Ishikawa (cell line): Measurements from ENCODE around the gene BDNF.

Experiments used
- CEBPB ChIP-seq: IDR thresholded peaks from 2 replicates; pipeline ENCODE4 v1.6.1; 2012
- CREB1 ChIP-seq: IDR thresholded peaks from 2 replicates; pipeline ENCODE4 v1.6.1; 2012; ENCODE audit warnings: low read depth
- EGR1 ChIP-seq: IDR thresholded peaks from 2 replicates; pipeline ENCODE4 v1.6.1; 2012
- EP300 ChIP-seq: IDR thresholded peaks from 2 replicates; pipeline ENCODE4 v1.6.1; 2012; ENCODE audit warnings: borderline replicate concordance
- FOXM1 ChIP-seq: IDR thresholded peaks from 2 replicates; pipeline ENCODE4 v1.6.1; 2012; ENCODE audit warnings: low read depth, borderline replicate concordance
- NFIC ChIP-seq: IDR thresholded peaks from 2 replicates; pipeline ENCODE4 v1.6.1; 2012
- RAD21 ChIP-seq: IDR thresholded peaks from 2 replicates; pipeline ENCODE4 v1.6.1; 2012; ENCODE audit warnings: low read depth
- TEAD4 ChIP-seq: IDR thresholded peaks from 2 replicates; pipeline ENCODE4 v1.6.1; 2012
- YY1 ChIP-seq: IDR thresholded peaks from 2 replicates; pipeline ENCODE4 v1.6.1; 2012; ENCODE audit warnings: low read depth
- ZBTB7A ChIP-seq: IDR thresholded peaks from 2 replicates; pipeline ENCODE4 v1.6.1; 2012; ENCODE audit warnings: low read depth
- TF ChIP-seq, protein P1 (sequence below): IDR thresholded peaks from 2 replicates; pipeline ENCODE4 v1.6.1; 2012
- TF ChIP-seq, protein P2 (sequence below): IDR thresholded peaks from 2 replicates; pipeline ENCODE4 v1.6.1; 2012; ENCODE audit warnings: low read depth, mild to moderate bottlenecking
- TF ChIP-seq, protein P3 (sequence below): IDR thresholded peaks from 2 replicates; pipeline ENCODE4 v1.6.1; 2012

DNA sequence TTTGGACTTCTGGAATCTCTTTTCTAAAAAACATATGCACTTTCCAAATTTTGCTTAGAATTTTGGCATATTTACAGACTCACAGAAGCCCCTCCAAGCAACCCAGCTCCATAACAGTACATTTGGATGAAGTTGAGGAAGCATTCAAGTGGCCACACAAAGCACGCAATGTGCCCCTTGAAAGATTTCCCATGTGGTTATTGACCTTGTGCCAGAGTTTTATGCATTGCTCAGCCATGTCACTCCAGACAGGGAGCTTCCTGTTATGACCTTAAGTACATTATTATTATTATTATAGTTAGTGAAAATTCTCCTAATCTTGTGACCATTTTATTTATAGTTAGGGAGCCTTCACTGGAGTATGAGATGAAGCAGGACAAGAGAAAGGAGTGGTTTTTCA, 35.0 kb upstream of the BDNF start:
- TF ChIP-seq YY1 (no peak), FOXM1 (no peak), TEAD4 (no peak), RAD21 (no peak), CEBPB (no peak), EGR1 (no peak), NFIC (no peak), ZBTB7A (no peak), EP300 (no peak), CREB1 (no peak)
- TF ChIP-seq, protein P1, sequence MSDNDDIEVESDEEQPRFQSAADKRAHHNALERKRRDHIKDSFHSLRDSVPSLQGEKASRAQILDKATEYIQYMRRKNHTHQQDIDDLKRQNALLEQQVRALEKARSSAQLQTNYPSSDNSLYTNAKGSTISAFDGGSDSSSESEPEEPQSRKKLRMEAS = no peak
- TF ChIP-seq, protein P2, sequence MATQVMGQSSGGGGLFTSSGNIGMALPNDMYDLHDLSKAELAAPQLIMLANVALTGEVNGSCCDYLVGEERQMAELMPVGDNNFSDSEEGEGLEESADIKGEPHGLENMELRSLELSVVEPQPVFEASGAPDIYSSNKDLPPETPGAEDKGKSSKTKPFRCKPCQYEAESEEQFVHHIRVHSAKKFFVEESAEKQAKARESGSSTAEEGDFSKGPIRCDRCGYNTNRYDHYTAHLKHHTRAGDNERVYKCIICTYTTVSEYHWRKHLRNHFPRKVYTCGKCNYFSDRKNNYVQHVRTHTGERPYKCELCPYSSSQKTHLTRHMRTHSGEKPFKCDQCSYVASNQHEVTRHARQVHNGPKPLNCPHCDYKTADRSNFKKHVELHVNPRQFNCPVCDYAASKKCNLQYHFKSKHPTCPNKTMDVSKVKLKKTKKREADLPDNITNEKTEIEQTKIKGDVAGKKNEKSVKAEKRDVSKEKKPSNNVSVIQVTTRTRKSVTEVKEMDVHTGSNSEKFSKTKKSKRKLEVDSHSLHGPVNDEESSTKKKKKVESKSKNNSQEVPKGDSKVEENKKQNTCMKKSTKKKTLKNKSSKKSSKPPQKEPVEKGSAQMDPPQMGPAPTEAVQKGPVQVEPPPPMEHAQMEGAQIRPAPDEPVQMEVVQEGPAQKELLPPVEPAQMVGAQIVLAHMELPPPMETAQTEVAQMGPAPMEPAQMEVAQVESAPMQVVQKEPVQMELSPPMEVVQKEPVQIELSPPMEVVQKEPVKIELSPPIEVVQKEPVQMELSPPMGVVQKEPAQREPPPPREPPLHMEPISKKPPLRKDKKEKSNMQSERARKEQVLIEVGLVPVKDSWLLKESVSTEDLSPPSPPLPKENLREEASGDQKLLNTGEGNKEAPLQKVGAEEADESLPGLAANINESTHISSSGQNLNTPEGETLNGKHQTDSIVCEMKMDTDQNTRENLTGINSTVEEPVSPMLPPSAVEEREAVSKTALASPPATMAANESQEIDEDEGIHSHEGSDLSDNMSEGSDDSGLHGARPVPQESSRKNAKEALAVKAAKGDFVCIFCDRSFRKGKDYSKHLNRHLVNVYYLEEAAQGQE = no peak
- TF ChIP-seq, protein P3, sequence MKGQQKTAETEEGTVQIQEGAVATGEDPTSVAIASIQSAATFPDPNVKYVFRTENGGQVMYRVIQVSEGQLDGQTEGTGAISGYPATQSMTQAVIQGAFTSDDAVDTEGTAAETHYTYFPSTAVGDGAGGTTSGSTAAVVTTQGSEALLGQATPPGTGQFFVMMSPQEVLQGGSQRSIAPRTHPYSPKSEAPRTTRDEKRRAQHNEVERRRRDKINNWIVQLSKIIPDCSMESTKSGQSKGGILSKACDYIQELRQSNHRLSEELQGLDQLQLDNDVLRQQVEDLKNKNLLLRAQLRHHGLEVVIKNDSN = no peak
